22Rv1 (cell line): ENCODE results near the gene BRD4.

ENCODE experiments used
- ZFX ChIP-seq: fragments of 450-650 bp; IDR thresholded peaks from 2 replicates; pipeline ENCODE4 v1.6.1; 2017; ENCODE audit warnings: antibody characterized with exemption, borderline replicate concordance
- TF ChIP-seq, protein P1 (sequence below): fragments of 450-650 bp; IDR thresholded peaks from 2 replicates; pipeline ENCODE4 v1.5.1; 2017; ENCODE audit warnings: mild to moderate bottlenecking

GRCh38 chr19:15373644-15374043 lies 41.3 kb upstream of the BRD4 start:
- TF ChIP-seq, protein P1, sequence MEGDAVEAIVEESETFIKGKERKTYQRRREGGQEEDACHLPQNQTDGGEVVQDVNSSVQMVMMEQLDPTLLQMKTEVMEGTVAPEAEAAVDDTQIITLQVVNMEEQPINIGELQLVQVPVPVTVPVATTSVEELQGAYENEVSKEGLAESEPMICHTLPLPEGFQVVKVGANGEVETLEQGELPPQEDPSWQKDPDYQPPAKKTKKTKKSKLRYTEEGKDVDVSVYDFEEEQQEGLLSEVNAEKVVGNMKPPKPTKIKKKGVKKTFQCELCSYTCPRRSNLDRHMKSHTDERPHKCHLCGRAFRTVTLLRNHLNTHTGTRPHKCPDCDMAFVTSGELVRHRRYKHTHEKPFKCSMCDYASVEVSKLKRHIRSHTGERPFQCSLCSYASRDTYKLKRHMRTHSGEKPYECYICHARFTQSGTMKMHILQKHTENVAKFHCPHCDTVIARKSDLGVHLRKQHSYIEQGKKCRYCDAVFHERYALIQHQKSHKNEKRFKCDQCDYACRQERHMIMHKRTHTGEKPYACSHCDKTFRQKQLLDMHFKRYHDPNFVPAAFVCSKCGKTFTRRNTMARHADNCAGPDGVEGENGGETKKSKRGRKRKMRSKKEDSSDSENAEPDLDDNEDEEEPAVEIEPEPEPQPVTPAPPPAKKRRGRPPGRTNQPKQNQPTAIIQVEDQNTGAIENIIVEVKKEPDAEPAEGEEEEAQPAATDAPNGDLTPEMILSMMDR: no peak
- TF ChIP-seq ZFX: no peak
